MCF 10A (cell line): ENCODE measurements around the gene CCDC144A. TPM values are rescaled to one million over a fixed set of nuclear protein-coding genes. Genes with fewer than 3 reads are reported as not detected.

Source experiments
- total RNA-seq: library from RNA; stranded (reverse); gene quantifications from 2 replicates; pipeline ENCODE4 v1.2.3, GENCODE V29; 2022

The CCDC144A gene
- total RNA-seq, 1 experiment from 2014 or later, result 7.2 TPM

Other genes starting within 250 kb of the CCDC144A start
- 0.29 and 0.30 TPM in 2 replicates for gene LRRC75A, start 198.0 kb upstream of the CCDC144A start, total RNA-seq
- gene ZNF287, start 121.0 kb upstream of the CCDC144A start, total RNA-seq, result 2.2 and 2.4 TPM in 2 replicates
- 3.8 and 4.9 TPM in 2 replicates for gene ZNF624, start 36.4 kb upstream of the CCDC144A start, total RNA-seq